Astrocyte of the cerebellum (primary cell): ENCODE results near the gene COL4A2.

Experiments used
- DNase-seq: peaks from one replicate; pipeline ENCODE4 v3.0.0-alpha.2; 2011; ENCODE audit warnings: low read depth
- H3K4me3 ChIP-seq: 2 replicates; pipeline ENCODE4 v1.5.1; 2011; ENCODE audit warnings: mild to moderate bottlenecking, low read depth, low read length, moderate library complexity
- CTCF ChIP-seq: IDR thresholded peaks from 2 replicates; pipeline ENCODE4 v1.5.1; 2012; ENCODE audit warnings: low read length, low read depth, moderate library complexity, mild to moderate bottlenecking; ENCODE audit errors: missing control alignments
- in situ Hi-C: cut with HindIII; loops from 2 replicates; pipeline ENCODE4 v1.10.0; 2017; ENCODE audit warnings: low sequenced_read_pairs

COL4A2 gene

DNA sequence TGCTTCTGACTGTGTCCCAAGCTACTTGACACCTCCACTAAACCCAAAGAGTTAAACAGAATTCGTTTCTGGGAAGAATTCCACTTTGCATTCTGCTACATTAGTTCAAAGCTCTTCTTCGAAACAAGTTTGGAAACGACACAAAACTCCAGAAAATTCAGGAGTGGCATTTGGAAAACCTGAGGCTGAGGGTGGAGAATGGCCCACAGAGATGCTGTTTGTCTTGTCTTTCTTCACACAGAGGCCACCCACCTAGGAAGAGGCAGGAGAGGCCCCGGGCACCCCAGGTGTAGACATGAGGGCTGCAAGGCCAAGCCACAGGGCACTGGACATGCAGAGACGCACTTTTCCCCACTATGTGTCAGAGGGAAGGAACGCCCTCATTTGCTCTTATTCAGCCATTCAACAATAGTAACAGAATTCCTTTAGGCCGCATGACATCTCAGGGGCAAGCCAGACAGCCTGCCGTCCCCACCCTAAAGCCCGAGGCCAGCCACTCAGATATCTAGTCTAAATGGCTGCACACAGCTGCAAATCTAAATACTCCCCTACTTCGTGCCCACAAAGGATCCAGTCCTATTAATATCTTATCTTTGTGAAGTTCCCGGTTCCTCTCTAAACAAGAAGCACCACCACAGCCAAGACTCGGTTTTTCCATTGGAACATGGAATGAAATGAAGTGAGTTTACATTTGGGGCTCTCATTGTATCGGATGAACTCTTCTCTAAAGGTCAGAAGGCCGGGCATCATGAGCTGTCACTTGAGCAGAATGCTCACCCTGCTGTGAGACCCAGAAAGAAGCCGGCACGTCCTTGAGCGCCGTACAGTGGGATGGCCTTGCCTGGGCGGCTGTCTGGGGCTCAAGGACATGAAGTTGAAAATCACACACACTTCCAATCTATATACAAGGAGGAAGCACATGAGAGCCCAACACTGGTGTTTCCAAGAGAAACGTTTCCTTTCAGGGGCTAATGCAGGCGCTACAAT lies 20.0 kb upstream of the COL4A2 start:
- DNase-seq, result no peak
- H3K4me3 ChIP-seq, result no peak overlapping the region
- no peak for TF ChIP-seq CTCF
- in situ Hi-C loops, result no loop called here

DNA sequence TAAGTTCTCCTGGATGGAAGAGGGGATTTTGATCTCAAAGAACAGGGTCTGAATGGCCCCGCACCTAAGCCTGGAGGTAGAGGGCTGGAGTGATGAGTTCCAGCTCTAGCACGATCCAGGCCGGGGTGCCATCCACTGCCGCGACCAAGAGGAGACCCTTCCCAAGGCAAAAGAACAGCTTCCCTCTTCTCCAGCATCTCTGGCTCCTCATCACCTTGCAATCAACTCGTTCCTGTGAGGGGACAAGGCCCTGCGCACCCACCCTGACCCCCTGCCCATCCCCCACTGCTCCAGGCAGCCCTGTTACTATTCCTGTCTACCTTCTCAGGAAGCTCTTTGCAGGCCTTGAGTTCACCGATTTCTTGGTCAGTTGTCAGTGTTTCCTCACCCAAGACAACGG lies 17.9 kb upstream of the COL4A2 start:
- no peak overlapping the region for H3K4me3 ChIP-seq
- in situ Hi-C loops, result no loop called here
- no peak for DNase-seq
- TF ChIP-seq CTCF, result no peak

- in situ Hi-C loops, result loop anchor here (5.0 kb wide), 2 partner anchors 47 to 48 kb away; no protein-coding TSS in a partner anchor
- no peak for DNase-seq
- H3K4me3 ChIP-seq, result no peak overlapping the region
- TF ChIP-seq CTCF, result no peak
Measured at GRCh38 chr13:110289661-110290060, 17.4 kb upstream of the COL4A2 start.

DNA sequence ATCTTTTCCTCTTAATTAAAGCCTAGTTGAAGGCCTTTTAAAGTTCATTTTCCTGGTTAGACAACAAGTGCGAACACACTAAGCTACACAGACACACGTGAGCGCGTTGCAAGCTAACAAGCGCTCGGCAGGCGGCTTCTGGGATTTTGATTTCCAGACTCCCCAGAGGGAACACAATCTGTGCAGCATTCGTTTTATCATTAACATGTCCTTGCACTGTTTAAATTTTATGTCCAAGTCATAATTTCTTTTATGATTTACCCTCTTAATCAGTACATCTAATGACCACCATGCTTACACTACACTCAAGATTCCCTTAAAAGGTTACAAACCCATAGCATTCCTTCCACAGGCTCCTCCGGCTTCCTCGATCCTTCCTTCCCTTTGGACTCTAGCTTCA lies 16.9 kb upstream of the COL4A2 start:
- no peak for TF ChIP-seq CTCF
- in situ Hi-C loops, result loop anchor here (5.0 kb wide), 2 partner anchors 47 to 48 kb away; no protein-coding TSS in a partner anchor
- H3K4me3 ChIP-seq, result no peak overlapping the region
- DNase-seq, result no peak

GRCh38 chr13:110290826-110291225 lies 16.3 kb upstream of the COL4A2 start:
- H3K4me3 ChIP-seq, result no peak overlapping the region
- in situ Hi-C loops, result loop anchor here (5.0 kb wide), 2 partner anchors 46 to 49 kb away; no protein-coding TSS in a partner anchor
- no peak for DNase-seq
- TF ChIP-seq CTCF, result no peak

- in situ Hi-C loops, result loop anchor here (5.0 kb wide), 2 partner anchors 46 to 49 kb away; no protein-coding TSS in a partner anchor
- TF ChIP-seq CTCF, result no peak
- no peak overlapping the region for H3K4me3 ChIP-seq
- no peak for DNase-seq
Measured at GRCh38 chr13:110291286-110291685, 15.8 kb upstream of the COL4A2 start.
